Mammary epithelial cell (primary cell): Measurements from ENCODE around the gene DISP2.

ENCODE experiments used
- EZH2 ChIP-seq: IDR thresholded peaks from 2 replicates; pipeline ENCODE4 v1.6.1; 2012; ENCODE audit warnings: low read length, inconsistent platforms, borderline replicate concordance
- TF ChIP-seq, protein P1 (sequence below), 2 donors: IDR thresholded peaks in 1 of 2; conservative IDR thresholded peaks in 1 of 2; 2 replicates each; pipeline ENCODE4 v1.5.1; 2011 to 2012; ENCODE audit warnings: inconsistent platforms in 2 of 2, low read length in 2 of 2, mild to moderate bottlenecking in 2 of 2, control low read depth in 1 of 2, low read depth in 1 of 2; ENCODE audit not compliant: insufficient read depth in 1 of 2; ENCODE audit errors: extremely low read depth in 1 of 2

DNA sequence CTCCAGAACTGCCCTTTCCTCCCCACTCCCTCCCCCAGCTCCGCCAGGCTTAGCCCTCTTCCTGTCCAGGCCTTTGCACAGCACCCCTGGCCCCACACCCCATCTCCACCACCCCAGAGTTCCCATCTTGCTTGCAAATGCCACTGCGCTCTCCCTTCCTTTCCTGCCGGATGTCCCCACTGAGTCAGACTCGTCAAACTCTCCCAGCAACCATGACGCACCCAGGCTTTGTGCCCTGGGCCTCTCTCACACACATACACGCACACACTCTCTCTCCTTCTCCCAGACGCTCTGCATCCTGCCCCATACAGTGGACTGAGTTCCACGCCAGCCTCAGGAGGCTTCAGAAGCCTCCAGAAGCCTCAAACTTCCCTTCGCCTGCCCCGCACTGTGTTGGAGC lies 14.5 kb upstream of the DISP2 start:
- TF ChIP-seq, protein P1, sequence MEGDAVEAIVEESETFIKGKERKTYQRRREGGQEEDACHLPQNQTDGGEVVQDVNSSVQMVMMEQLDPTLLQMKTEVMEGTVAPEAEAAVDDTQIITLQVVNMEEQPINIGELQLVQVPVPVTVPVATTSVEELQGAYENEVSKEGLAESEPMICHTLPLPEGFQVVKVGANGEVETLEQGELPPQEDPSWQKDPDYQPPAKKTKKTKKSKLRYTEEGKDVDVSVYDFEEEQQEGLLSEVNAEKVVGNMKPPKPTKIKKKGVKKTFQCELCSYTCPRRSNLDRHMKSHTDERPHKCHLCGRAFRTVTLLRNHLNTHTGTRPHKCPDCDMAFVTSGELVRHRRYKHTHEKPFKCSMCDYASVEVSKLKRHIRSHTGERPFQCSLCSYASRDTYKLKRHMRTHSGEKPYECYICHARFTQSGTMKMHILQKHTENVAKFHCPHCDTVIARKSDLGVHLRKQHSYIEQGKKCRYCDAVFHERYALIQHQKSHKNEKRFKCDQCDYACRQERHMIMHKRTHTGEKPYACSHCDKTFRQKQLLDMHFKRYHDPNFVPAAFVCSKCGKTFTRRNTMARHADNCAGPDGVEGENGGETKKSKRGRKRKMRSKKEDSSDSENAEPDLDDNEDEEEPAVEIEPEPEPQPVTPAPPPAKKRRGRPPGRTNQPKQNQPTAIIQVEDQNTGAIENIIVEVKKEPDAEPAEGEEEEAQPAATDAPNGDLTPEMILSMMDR (conservative IDR thresholded peaks at IDR 0.05 in 1 of 2, IDR thresholded peaks at IDR 0.05 in 1 of 2; ENCODE audit: extremely low read depth in 1 of 2, insufficient read depth in 1 of 2, low read depth in 1 of 2, low read length in 2 of 2), result no peak
- TF ChIP-seq EZH2, result no peak
